A549 (cell line): ENCODE data around the gene CUL2. TPM values are rescaled to one million over a fixed set of nuclear protein-coding genes. Genes with fewer than 3 reads are reported as not detected.
A peak's percentile ranks its signal among the peaks of the same experiment; 100 is the strongest.

ENCODE experiments used
- ATAC-seq, 2 experiments: fragments of 200-7000 bp in 1 of 2; fragments of >200 bp in 1 of 2; cut with Nextera tagmentation in 1 of 2; cut with Tn5 transposase in 1 of 2; 3 replicates each; pipeline versions ENCODE4 v1.8.0 to v1.9.1; 2018 to 2020; ENCODE audit warnings: mild to moderate bottlenecking in 1 of 2, moderate library complexity in 1 of 2
- CTCF ChIA-PET: fragments of 300-600 bp; sonication (Branson Sonifier 250); formaldehyde crosslinking; extraction: SDS; loops from one replicate; lab custom pipeline; 2021; ENCODE audit warnings: antibody characterized with exemption, inconsistent platforms; lab: Yijun Ruan, JAX
- POLR2A ChIA-PET: fragments of 350-600 bp; formaldehyde crosslinking; extraction: SDS; loops from one replicate; lab custom pipeline; 2021; ENCODE audit warnings: antibody characterized with exemption, inconsistent platforms; lab: Yijun Ruan, JAX
- DNase-seq, 2 experiments: peaks; one replicate each; pipeline versions ENCODE4 v3.0.0 to v3.0.0-alpha.2; 2011 to 2016; ENCODE audit warnings: low read depth in 1 of 2, low spot score in 1 of 2
- FAIRE-seq: peaks from 2 replicates; lab custom pipeline; 2011; peaks lifted over from hg19 to GRCh38; lab: Jason Lieb, UNC
- H3K27ac ChIP-seq, 2 experiments: fragments of >200 bp; sonication (Bioruptor Twin); formaldehyde crosslinking; 3 replicates each; pipeline ENCODE4 v1.5.1; 2016 to 2017
- H3K4me1 ChIP-seq: fragments of >200 bp; sonication (Bioruptor Twin); formaldehyde crosslinking; 3 replicates; pipeline ENCODE4 v1.6.1; 2016
- H3K4me2 ChIP-seq: fragments of >200 bp; sonication (Bioruptor Twin); formaldehyde crosslinking; 3 replicates; pipeline ENCODE4 v1.6.1; 2016
- H3K4me3 ChIP-seq: fragments of >200 bp; sonication (Bioruptor Twin); formaldehyde crosslinking; 3 replicates; pipeline ENCODE4 v1.5.1; 2016
- H3K9me3 ChIP-seq: fragments of >200 bp; sonication (Bioruptor Twin); formaldehyde crosslinking; 3 replicates; pipeline ENCODE4 v1.6.1; 2016
- BHLHE40 ChIP-seq: IDR thresholded peaks from 2 replicates; pipeline ENCODE4 v1.6.1; 2012; ENCODE audit warnings: low read depth, low read length, inconsistent platforms
- CBX2 ChIP-seq: fragments of 200-600 bp; sonication (generic); IDR thresholded peaks from 2 replicates; pipeline ENCODE4 v1.6.1; 2016; ENCODE audit warnings: low read depth, mild to moderate bottlenecking, borderline replicate concordance
- CBX8 ChIP-seq: fragments of 200-600 bp; sonication (generic); IDR thresholded peaks from 2 replicates; pipeline ENCODE4 v1.6.1; 2016
- E2F6 ChIP-seq: IDR thresholded peaks from 2 replicates; pipeline ENCODE4 v1.6.1; 2012; ENCODE audit warnings: low read depth, borderline replicate concordance
- EHF ChIP-seq: fragments of 250-450 bp; sonication (Bioruptor Pico); IDR thresholded peaks from 2 replicates; pipeline ENCODE4 v1.5.0; 2020; ENCODE audit warnings: mild to moderate bottlenecking
- ELK1 ChIP-seq: fragments of 150-350 bp; IDR thresholded peaks from 2 replicates; pipeline ENCODE4 v1.6.1; 2014; ENCODE audit warnings: low read depth, mild to moderate bottlenecking, low read length
- EP300 ChIP-seq, 2 experiments: fragments of >200 bp; sonication (Bioruptor Twin); formaldehyde crosslinking; IDR thresholded peaks; 2 replicates in 1 of 2; 3 replicates in 1 of 2; pipeline ENCODE4 v1.6.1; 2016 to 2017
- FOSL2 ChIP-seq, 2 experiments: fragments of 450-650 bp in 1 of 2; fragments of >200 bp in 1 of 2; sonication (Bioruptor Twin) in 1 of 2; formaldehyde crosslinking; IDR thresholded peaks; 2 replicates each; pipeline versions ENCODE4 v1.5.0 to v1.6.1; 2016 to 2020; ENCODE audit warnings: mild to moderate bottlenecking in 1 of 2, moderate library complexity in 1 of 2
- FOXS1 ChIP-seq: fragments of 250-450 bp; sonication (Bioruptor Pico); IDR thresholded peaks from 2 replicates; pipeline ENCODE4 v1.5.0; 2020; ENCODE audit warnings: mild to moderate bottlenecking, moderate library complexity
- HDAC2 ChIP-seq: fragments of 200-600 bp; sonication (generic); IDR thresholded peaks from 2 replicates; pipeline ENCODE4 v1.6.1; 2016
- HMGXB4 ChIP-seq: fragments of 250-450 bp; sonication (Bioruptor Pico); IDR thresholded peaks from 2 replicates; pipeline ENCODE4 v1.5.0; 2021; ENCODE audit warnings: mild to moderate bottlenecking, moderate library complexity, borderline replicate concordance
- JUN ChIP-seq, 2 experiments: fragments of >200 bp; sonication (Bioruptor Twin); formaldehyde crosslinking; IDR thresholded peaks; 2 replicates in 1 of 2; 3 replicates in 1 of 2; pipeline ENCODE4 v1.6.1; 2016 to 2017
- KDM1A ChIP-seq: fragments of 200-600 bp; sonication (generic); IDR thresholded peaks from 2 replicates; pipeline ENCODE4 v1.6.1; 2016; ENCODE audit warnings: low read depth, mild to moderate bottlenecking
- KDM5A ChIP-seq: fragments of 200-600 bp; sonication (generic); IDR thresholded peaks from 2 replicates; pipeline ENCODE4 v1.6.1; 2016; ENCODE audit warnings: antibody characterized with exemption, mild to moderate bottlenecking
- MAFK ChIP-seq: fragments of 450-650 bp; IDR thresholded peaks from 2 replicates; pipeline ENCODE4 v1.6.1; 2014; ENCODE audit not compliant: partially characterized antibody
- MAX ChIP-seq: IDR thresholded peaks from 2 replicates; pipeline ENCODE4 v1.6.1; 2012
- MAZ ChIP-seq: fragments of 150-350 bp; IDR thresholded peaks from 2 replicates; pipeline ENCODE4 v1.6.1; 2014; ENCODE audit warnings: antibody characterized with exemption, low read depth, low read length, borderline replicate concordance
- MYC ChIP-seq: IDR thresholded peaks from 2 replicates; pipeline ENCODE4 v1.6.1; 2012; ENCODE audit warnings: mild to moderate bottlenecking, inconsistent platforms, low read length, improper control_type of control experiment, borderline replicate concordance
- NFE2L2 ChIP-seq: fragments of 150-350 bp; conservative IDR thresholded peaks from 2 replicates; pipeline ENCODE4 v1.6.1; 2014; ENCODE audit warnings: low read length
- POLR2A ChIP-seq: IDR thresholded peaks from 2 replicates; pipeline ENCODE4 v1.6.1; 2012; ENCODE audit warnings: mild to moderate bottlenecking, low read length
- RFX5 ChIP-seq: fragments of 450-650 bp; IDR thresholded peaks from 2 replicates; pipeline ENCODE4 v1.7.1; 2014; ENCODE audit warnings: antibody characterized with exemption, mild to moderate bottlenecking, moderate library complexity
- SREBF2 ChIP-seq: fragments of 450-650 bp; IDR thresholded peaks from 2 replicates; pipeline ENCODE4 v1.6.1; 2014; ENCODE audit warnings: mild to moderate bottlenecking, moderate library complexity
- ZC3H11A ChIP-seq: fragments of 450-650 bp; IDR thresholded peaks from 2 replicates; pipeline ENCODE4 v1.6.1; 2014; ENCODE audit warnings: antibody characterized with exemption, mild to moderate bottlenecking
- ZFP36 ChIP-seq: fragments of 450-650 bp; IDR thresholded peaks from 2 replicates; pipeline ENCODE4 v1.6.1; 2014; ENCODE audit warnings: borderline replicate concordance; ENCODE audit not compliant: partially characterized antibody
- WGBS: methylation state at CpG from one replicate; pipeline ENCODE4 v1.1.6; 2017; ENCODE audit errors: missing lambda C conversion rate; 5-methylcytosine and 5-hydroxymethylcytosine counted together
- polyA plus RNA-seq, 4 experiments: library from polyadenylated mRNA; depleted of rRNA in 3 of 4; stranded (reverse); fragments of >200 nt; fragmentation: RNase III in 1 of 4; extraction: RNeasy Plus Mini Kit Qiagen cat#74134 plus additional on column Dnase treatment in 1 of 4; gene quantifications; 2 replicates in 3 of 4; 3 replicates in 1 of 4; pipeline ENCODE4 v1.2.3, GENCODE V29; 2011 to 2017

CUL2 gene
- polyA plus RNA-seq, 2 of the 4 experiments (the other 2 are of a cell fraction) = 26.8 to 35.1 TPM

- FAIRE-seq (no peak), DNase-seq (no peak)
- peaks cover 11% of the 10 kb centered on the region for H3K4me1 ChIP-seq
- H3K4me2 ChIP-seq = no peak overlapping the region
- 99% methylated on average over 3 of the region's 3 CpGs for WGBS
- TF ChIP-seq MAFK (peak; percentile 69), FOXS1 (CRISPR knock-in tag) (no peak), BHLHE40 (no peak), MAZ (no peak), E2F6 (no peak), MAX (no peak)
- TF ChIP-seq, all 56 proteins: peak for 1
- ATAC-seq = no peak
- Histone ChIP-seq H3K9me3 (no peaks in the 10 kb centered on the region), H3K27ac (no peak overlapping the region), H3K4me3 (no peak overlapping the region)
- ChIA-PET POLR2A (no interaction called here), CTCF (interaction anchor here (1.1 to 7.3 kb wide), 2 partner anchors 26 to 30 kb away, joined by 3 to 99 read pairs; no protein-coding TSS in a partner anchor)
These were observed 91.2 kb downstream of the CUL2 start for GRCh38 chr10:34998940-34999339.

GRCh38 chr10:34996843-34997242 lies 93.3 kb downstream of the CUL2 start:
- no peak overlapping the region for H3K27ac ChIP-seq
- no peak overlapping the region for H3K4me2 ChIP-seq
- no peaks in the 10 kb centered on the region for H3K9me3 ChIP-seq
- peaks cover 16% of the 10 kb centered on the region for H3K4me1 ChIP-seq
- no peak for TF ChIP-seq NFE2L2
- no peak for TF ChIP-seq SREBF2
- no peak for TF ChIP-seq JUN (IDR thresholded peaks at IDR 0.05)
- no peak for TF ChIP-seq POLR2A
- FAIRE-seq (no peak), DNase-seq (no peak), ATAC-seq (no peak)
- no peak overlapping the region for H3K4me3 ChIP-seq
- ChIA-PET POLR2A (no interaction called here), CTCF (interaction anchor here (6.8 to 7.3 kb wide), 2 partner anchors 28 to 330 kb away, joined by 46 to 99 read pairs; no protein-coding TSS in a partner anchor)
- 63% methylated on average over 6 of the region's 6 CpGs for WGBS

GRCh38 chr10:34995925-34996324 lies 94.2 kb downstream of the CUL2 start:
- ATAC-seq = no peak
- ChIA-PET POLR2A (no interaction called here), CTCF (interaction anchor here (0.9 to 7.3 kb wide), 16 partner anchors 9 to 341 kb away, joined by 3 to 99 read pairs (median 10); partner anchors contain the start of gene CREM)

More at GRCh38 chr10:34995925-34996324, 94.2 kb downstream of the CUL2 start:
- Histone ChIP-seq H3K27ac (no peak overlapping the region), H3K4me2 (no peak overlapping the region), H3K9me3 (no peaks in the 10 kb centered on the region), H3K4me3 (no peak overlapping the region), H3K4me1 (peaks cover 21% of the 10 kb centered on the region)
- no peak for TF ChIP-seq FOSL2 (IDR thresholded peaks at IDR 0.05)
- TF ChIP-seq FOSL2 (CRISPR knock-in tag; IDR thresholded peaks at IDR 0.05) = no peak
- TF ChIP-seq MAX = no peak
- TF ChIP-seq CBX8 = no peak
- no peak for TF ChIP-seq HMGXB4 (CRISPR knock-in tag)
- TF ChIP-seq CBX2 = no peak
- TF ChIP-seq ZC3H11A = no peak
- TF ChIP-seq ELK1 = no peak
- TF ChIP-seq KDM1A = no peak
- no peak for TF ChIP-seq RFX5
- no peak for TF ChIP-seq BHLHE40
- TF ChIP-seq KDM5A = no peak
- no peak for TF ChIP-seq ZFP36
- no peak for TF ChIP-seq SREBF2
- TF ChIP-seq HDAC2 = no peak
- no peak for TF ChIP-seq EP300 (IDR thresholded peaks at IDR 0.05)
- no peak for TF ChIP-seq MAFK
- no peak for TF ChIP-seq MYC
- no peak for TF ChIP-seq EHF (CRISPR knock-in tag)
- WGBS = 91% methylated on average over 2 of the region's 2 CpGs
- DNase-seq (no peak), FAIRE-seq (no peak)
